HG03460 (cell line): ENCODE measurements around the gene CBX5.
"Not testable (repeated sequence)": the region's sequence is repeated elsewhere in the genome, so short reads cannot be mapped to it uniquely, and the experiment has no call there.

Source experiments
- ATAC-seq: cut with Tn5 transposase; IDR thresholded peaks from one replicate; pipeline ENCODE4 v1.9.1; 2021; ENCODE audit not compliant: unreplicated experiment

The CBX5 gene

DNA sequence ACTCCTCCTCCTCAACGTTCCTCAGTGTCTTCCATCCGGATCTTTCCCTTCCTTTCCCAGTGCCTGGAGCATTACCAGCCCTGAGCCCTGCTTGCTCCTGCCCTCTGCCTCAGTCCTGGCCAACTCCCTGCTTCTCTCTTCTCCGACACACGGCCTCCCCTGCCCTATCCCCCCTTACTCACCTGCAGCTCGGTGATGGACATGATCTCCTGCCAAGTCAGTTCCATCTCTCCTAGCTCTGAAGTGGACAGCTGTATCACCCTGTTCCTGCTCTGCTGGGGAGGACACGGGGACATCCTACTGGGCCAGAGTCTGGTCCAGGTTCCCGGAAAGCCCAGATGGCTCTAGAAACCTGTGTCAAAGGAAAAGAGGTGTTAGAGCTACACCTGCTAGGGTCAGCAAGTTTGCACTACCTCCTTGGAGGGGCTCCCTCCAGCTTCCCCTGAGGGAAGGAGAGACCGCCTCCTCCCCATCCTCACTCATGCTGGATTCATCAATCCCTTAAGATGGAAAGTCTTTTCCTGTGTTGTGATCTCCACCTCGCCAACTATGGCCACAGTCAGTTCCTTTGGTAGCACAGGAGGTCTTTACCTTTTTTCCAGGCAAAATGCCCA, 15.1 kb upstream of the CBX5 start:
- ATAC-seq = no peak

DNA sequence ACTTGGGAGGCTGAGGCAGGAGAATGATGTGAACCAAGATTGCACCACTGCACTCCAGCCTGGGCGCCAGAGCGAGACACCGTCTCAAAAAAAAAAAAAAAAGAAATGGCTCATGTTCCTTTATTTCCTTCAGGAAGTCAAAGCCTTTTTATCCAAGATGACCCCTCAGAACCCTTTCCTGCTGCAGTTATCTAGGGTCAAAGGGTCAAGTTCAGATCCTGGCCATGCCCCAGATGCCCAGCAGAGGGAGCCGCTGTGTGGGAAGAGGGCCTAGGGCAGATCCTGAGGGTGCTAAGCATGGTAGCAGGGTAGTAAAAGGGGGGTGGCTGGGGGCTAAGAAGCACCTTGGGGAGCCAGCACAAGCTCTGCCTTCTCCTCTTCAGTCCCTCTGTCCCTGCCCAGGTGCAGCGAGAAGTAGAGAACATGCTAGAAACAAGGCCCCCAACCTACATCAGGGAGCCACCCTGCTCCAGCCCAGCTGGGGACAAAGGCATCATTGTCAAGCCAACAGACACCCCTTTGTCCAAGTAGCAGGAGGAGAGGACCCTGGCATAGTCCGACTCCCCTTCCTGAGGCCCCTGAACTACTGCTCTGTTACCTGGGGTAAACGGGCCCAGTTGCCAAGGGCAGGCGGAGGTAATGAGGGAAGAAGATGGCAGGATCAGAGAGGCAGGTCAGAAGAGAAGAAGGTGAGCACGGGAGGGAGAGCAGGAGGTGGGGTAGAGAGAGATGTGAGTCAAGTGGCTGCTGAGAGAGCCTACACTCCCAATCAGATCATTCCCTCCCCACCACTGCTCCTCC, 14.4 kb upstream of the CBX5 start:
- no peak for ATAC-seq

DNA sequence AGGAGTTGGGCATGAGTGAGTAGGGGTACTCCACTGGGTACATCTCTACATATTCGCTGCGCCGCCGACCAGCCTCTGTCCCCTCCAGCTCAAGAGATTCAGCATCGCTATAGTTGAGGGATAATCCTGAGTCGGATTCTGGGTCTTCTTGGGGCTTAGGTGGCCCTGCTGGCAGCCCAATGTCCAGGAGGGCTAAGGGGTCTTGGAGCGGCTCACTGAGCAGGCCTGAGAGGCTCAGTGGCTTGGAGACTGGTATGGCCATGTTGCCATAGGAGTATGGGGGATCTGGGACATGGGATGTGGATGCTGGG, 13.0 kb upstream of the CBX5 start:
- no peak for ATAC-seq

DNA sequence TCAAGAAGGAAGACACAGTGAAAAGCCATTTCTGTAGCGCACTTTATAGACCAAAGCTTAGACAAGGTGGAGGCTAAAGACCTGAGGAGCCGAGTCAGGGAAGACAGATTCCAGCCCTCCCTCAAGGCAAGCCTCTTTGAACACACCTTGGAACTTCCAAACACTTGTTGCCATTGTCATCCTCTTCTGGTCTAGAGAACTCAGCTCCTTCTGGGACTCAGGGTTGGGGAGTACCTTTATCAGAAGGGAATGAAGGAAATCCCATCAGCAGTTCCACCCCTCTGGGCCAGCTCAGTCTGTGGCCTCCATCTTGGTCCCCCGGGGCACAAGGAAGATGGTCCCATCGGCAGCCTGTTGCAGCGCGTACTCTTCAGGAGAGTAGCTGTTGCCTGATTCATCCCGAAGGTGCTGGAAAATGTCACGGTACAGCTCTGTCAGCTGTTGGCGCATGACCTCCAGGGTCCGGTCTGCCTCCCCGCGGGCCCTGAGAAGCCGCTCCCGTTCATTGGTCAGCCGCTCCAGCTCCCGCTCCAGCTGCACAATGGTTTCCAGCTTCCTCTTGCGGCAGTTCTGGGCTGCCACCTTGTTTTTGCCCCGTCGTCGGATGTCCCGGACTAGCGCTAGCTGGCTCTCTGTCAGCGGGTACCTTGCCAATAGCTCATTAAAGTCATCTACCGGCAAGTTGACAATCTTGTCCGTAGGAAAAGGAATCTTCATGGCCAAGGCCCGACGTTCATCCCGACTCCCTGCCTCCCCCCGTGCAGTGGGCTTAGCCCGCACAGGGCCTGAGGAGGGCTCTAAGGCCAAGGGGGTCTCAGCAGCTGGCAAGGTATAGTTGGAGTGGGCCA, 12.4 kb upstream of the CBX5 start:
- ATAC-seq = no peak

DNA sequence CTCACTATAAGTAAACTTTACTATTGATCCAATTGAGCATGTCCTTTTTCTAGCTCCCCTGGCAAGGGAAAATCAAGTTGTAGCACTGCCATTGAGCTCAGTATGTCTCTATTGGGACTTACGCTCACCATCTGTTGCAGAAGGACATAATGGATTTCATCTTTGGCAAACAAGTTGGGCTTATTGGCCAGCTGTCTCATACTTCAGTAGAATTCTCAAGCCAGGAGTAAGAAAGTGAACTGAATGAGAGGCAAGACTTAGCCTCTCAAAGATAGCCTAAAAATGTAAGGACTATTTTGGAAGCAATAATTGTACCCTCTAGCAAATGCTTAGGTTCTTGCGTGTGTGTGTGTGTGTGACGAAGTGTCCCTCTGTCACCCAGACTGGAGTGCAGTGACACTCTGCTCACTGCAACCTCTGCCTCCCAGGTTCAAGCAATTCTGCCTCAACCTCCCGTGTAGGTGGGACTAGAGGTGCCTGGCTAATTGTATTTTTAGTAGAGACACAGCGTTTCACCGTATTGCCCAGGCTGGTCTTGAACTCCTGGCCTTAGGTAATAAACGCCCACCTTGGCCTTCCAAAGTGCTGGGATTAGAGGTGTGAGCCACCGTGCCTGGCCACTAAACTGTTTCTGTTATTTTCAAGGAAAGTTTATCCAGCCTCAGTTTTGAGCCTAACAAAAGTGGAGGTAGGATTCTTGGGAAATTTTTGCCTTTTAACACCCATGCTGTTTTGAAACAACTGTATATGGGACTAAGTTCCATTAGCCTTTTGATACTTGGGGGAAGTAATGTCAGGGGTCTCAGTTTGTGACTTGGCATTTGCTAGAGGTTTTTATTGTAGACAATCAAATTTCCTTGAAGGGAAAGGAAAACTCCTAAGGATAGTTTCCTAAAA, 7.6 kb upstream of the CBX5 start:
- ATAC-seq = no peak

DNA sequence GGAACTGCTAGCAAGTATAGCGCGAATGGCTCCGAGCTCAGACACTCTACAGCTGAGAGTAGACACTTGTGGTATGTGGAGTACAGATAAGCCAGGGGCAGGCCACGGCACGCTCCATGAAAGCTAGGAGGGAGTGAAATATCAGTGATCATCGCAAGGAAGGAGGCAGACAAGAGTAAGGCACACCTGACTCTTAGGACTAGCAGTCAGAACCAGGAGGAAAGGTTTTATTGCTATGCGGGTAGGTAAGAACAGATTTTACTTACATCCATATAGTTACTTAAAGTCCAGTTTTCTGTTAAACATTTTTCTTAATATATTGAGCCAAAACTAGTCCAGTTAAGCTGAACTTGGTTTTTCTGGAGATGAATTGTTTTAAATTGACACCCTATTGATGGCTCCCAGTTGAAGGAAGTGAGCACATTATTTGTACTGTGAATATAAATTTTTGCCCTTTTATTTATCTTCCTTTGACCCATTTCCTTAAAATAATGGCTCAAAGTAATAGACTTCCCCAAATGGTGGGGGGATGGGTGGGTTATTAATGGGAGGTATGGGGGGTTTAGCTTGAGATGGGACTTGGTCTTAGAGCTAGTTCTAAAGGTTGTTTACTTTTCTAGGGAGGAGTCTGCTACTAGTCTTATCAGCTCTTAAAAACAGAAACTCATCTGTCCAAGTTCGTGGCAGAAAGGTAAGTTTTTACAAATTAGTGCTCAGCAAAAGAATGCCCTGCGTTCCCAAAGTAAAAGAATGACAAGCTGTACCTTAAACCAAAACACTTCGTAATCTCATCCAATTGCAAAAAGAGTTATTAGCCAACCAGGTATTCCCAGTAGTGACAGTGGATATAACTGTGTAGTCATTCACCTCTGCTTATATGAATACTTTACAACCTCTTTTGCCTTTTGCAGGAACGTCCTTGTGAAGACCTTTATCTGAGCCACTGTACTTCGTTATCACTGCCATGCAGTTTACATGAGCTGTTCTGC, 6.4 kb upstream of the CBX5 start:
- no peak for ATAC-seq

DNA sequence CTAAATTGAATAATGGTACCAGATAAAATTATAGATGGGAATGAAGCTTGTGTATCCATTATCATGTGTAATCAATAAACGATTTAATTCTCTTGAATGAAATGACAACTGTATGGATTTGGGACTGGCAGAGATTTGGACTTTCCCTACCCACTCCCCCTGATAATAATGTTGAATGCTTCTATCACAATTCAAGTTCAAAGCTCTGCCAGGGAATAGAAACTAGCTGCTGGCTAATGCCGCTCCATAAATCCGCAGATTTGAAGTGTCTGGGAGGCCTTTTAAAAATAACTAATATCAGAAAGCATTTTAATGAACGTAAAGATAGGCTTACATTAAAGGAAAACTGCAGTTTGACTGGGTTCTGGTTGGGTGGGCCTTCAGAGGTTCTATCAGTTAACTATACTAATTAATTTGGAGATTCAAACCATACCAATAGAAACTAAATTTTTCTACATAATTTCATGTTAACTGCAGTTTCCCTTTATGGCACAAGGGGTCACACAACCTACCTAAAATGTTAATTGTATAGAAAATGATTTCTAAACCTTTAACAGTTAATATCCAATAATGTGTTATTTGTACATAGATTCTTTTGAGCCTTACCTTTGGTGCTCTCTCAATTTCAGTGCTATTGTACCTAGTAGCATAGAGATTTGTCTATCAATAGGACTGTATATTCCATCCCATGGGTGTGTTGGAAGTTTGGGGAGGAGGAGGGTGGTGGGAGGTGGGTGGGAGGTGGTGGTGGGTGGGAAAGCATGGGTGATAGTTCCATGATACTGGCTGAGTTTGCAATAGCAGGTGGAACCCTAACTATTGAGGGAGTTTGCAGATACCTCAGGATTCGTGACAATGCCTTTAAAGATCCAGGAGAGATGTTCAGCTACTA, 5.5 kb upstream of the CBX5 start:
- ATAC-seq = no peak

DNA sequence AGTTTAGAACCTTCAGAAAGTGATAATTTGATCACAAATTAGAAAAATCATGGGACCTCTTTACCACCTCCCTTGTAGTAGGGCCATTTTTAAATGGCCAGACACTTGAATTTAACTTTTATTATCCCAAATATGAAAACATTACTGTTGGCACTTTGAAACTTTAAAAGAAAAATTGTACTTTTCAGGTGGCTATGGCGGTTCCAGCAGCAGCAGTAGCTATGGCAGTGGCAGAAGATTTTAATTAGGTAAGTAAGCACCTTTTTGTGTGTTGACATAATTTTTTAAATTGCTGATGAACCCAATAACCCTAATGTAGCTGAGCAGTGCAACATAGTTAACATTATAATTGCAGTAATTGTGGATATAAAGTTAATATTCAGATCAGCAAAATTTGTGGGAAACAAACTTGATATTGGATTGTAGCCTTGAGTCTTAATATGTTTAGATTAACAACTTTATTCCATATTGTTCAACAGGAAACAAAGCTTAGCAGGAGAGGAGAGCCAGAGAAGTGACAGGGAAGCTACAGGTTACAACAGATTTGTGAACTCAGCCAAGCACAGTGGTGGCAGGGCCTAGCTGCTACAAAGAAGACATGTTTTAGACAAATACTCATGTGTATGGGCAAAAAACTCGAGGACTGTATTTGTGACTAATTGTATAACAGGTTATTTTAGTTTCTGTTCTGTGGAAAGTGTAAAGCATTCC, 4.3 kb upstream of the CBX5 start:
- ATAC-seq = not testable (repeated sequence)

DNA sequence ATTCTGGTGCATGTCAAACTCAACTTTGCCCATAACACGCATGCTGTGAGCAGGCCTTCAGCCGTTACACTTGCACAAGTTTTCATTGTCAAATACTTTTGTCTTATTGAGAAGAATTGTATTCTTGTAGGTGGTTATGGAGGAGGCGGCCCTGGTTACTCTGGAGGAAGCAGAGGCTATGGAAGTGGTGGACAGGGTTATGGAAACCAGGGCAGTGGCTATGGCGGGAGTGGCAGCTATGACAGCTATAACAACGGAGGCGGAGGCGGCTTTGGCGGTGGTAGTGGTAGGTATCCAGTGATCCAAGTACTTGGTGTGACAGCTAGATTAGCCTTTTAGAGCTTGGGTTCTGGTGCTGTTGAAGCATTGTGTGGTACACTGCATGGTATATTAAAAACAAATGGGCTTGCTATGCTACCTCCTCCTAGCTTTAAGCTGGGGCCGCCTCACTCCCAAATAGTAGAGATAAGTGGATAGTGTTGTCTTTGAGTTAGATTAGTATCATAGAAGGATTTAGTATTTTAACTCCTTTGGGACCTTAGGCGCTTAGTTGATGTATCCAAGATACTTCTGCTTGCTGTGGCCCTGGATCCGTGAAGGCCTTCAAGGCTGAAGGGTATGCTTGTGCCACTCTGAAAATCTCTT, 3.1 kb upstream of the CBX5 start:
- ATAC-seq = no peak

DNA sequence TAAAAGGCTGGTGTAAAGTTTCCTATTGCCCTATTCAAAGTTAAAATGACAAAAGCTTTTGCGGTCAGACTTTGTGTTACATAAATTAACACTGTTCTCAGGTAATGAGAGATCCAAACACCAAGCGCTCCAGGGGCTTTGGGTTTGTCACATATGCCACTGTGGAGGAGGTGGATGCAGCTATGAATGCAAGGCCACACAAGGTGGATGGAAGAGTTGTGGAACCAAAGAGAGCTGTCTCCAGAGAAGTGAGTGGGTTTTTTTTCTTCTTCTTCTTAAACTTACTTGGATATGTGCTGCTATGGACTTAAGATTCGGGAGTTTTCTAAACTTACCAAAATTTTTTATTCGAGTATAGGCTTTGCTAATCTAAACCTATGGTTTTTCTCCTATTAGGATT, 1.8 kb upstream of the CBX5 start:
- ATAC-seq = not testable (repeated sequence)

DNA sequence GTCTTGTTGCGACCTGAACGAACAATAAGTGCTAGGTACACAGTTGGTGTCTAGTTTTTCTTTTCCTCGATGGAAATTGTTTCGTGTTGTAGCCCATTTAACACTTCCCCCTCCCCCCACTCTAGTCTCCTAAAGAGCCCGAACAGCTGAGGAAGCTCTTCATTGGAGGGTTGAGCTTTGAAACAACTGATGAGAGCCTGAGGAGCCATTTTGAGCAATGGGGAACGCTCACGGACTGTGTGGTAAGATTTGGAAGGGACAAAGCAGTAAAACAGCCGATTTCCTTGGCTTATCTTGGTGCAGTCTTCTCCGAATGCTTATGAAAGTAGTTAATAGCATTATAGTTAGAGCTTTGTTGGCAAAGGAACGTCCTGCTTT, 1.3 kb upstream of the CBX5 start:
- ATAC-seq = not testable (repeated sequence)

DNA sequence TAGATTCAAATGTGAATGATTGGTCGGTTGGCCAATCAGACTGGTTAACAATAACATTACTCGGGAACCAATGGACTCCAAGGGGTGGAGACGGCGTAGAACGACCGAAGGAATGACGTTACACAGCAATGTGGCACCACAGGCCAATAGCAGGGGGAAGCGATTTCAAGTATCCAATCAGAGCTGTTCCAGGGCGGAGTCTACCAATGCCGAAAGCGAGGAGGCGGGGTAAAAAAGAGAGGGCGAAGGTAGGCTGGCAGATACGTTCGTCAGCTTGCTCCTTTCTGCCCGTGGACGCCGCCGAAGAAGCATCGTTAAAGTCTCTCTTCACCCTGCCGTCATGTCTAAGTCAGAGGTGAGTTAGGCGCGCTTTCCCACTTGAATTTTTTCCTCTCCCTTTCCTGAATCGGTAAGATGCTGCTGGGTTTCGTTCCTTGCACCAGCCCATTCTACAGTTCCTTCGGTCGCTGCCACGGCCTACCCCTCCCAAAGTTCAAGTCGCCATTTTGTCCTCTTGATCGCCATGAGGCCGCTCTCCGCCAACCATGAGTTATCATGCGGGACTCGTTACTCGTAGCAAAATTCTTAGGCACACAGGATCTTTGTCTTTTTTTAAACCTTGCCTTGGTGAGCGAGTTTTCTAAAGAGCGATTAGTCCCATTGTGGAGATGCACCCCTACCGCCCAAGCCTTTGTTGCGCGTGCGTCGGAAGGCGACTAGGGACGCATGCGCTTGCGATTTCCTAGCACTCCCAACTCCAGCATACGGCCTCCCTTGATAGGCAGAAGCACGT, 742 bp upstream of the CBX5 start, which contains the start of gene HNRNPA1:
HNRNPA1 (plus strand) TSS at position 259 of the 793 bp plus-strand sequence; CDS start at position 341, 82 bp downstream.
- ATAC-seq = peak; percentile 87

DNA sequence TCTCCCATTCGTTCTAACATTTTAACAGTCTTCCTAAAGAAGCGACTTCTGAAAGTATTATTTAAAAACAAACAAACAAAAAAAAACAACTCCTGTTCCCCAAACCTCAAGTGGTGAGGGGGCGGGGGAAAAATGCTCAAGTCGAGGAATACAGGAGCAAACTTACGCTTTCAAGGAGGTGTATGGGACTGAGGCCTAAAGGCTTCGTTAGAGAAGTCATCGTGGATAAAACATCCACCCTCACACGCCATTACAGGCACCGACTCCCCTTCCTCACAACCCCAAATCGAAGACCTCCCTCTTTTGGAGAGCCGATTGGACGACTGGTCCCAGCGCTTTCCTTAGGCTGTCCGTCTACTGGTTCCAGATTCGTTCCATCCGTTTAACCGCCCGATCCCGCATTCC, 693 bp downstream of the CBX5 start:
- ATAC-seq = peak; percentile 0

DNA sequence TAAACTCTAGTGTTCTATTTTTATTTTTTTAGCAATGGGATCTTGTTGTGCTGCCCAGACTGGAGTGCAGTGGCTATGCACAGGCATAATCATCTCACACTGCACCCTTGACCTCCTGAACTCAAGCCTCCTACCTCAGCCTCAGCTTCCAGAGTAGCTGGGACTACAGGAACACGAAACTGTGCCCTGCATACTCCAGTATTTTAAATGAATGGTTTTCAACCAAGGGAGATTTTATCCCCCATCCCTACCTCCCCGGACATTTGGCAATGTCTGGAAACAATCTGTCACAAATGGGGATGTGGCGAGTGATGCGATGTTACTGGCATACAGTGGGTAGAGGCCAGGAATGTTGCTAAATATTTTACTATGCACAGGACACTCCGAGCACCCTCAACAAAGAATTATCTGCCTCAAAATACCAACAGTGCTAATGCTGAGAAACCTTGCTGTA, 2.1 kb downstream of the CBX5 start:
- no peak for ATAC-seq

DNA sequence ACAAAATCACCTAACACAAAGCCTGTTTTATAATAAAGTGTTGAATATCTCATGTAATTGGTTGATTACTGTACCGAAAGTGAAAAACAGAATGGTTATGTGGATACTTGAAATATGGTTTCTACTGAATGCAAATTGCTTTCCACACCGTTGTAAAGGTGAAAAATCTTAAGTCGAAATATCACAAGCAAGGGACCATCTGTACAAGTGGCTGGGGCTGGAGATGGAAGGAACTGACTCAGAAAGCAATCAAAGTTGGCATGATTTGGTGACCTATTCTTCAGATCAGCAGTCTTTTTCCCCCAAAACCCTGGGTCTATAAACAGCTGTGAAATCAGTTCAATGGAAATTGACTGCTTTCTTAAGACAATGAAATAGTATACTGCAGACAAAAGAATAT, 3.6 kb downstream of the CBX5 start:
- no peak for ATAC-seq

DNA sequence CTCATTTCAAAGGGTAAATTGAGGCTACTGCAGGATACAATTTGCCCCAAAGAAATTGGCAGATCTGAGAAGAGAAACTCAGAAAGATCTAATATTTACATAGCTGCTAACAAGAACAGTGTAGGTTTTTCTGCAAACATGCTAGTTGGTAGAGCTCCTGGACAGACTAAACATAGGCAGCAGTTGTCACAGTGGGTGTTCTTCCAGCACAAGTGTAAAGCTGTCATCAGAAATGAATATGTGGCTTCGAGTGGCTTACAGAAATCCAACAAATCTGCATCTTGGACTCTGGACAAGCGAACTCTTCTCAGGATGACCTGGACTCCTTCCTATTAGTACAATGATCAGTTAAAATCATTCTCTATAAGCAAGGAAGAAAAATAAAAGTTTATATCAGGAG, 5.9 kb downstream of the CBX5 start:
- no peak for ATAC-seq

DNA sequence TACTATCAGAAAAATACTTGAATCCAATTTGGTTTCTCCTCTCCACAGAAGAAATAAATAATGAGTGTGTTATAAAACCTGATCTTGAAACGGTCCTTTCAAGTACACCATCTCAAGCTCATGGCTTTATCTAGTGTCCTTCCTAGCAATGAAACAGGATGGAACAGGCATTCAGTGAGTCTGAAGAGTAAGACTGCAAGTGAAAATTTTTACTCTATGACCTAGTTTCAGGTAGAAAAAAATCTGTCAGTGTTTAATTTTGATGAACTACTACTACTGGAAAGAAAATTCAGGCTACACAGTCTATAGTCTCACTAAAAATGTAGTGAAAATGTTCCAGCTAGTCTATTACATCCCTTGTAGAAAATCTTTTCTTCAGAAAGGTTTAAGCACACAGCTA, 7.7 kb downstream of the CBX5 start:
- no peak for ATAC-seq
